ENCODE results near the gene EME2. TPM values are rescaled to one million over a fixed set of nuclear protein-coding genes. Genes with fewer than 3 reads are reported as not detected.

The EME2 gene
- total and polyA plus RNA-seq, 2 donors (not counting 1 experiment from before 2014, with no cell fraction given) = 2.2 to 8.3 TPM

DNA sequence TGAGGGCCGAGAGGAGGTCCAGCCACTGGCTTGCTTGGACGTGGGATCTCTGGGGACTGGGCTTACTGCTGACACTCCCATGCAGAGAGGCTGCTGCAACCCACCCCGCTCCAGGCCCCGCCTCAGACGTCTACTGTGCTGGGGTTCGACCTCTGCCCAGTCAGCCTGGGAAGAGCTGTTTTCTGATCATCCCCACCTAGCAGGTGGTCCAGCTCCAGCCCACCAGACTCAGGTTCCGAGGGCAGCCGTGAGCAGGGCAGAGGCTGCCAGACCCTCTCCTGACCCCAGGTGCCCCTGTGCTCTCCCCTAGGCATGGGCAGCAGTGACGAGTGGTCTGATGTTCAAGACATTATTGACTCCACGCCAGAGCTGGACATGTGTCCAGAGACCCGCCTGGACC, 24.7 kb upstream of the EME2 start:
- Histone ChIP-seq H3K9me3 (ENCODE audit: control insufficient read depth, insufficient read depth, low read depth, low read length) (no peaks in the 10 kb centered on the region), H3K27me3 (ENCODE audit: control insufficient read depth, insufficient read depth, low read length) (no peaks in the 10 kb centered on the region), H3K4me3 (replicated peaks in 1 of 4; ENCODE audit: control extremely low read depth in 1 of 4, insufficient read depth in 1 of 4, low read depth in 3 of 4, low read length in 4 of 4) (no peak overlapping the region), H2AFZ (ENCODE audit: low read length) (no peak overlapping the region), H3K9ac (ENCODE audit: insufficient read depth, low read length) (no peak overlapping the region), H3K4me2 (ENCODE audit: extremely low read depth, insufficient read depth, low read length) (no peak overlapping the region), H3K79me2 (ENCODE audit: control insufficient read depth, insufficient read depth, low read length) (no peaks in the 10 kb centered on the region), H3K27ac (ENCODE audit: insufficient read depth, low read length) (no peak overlapping the region), H4K20me1 (ENCODE audit: control insufficient read depth, extremely low read depth, insufficient read depth, low read length) (no peaks in the 10 kb centered on the region), H3K36me3 (ENCODE audit: control insufficient read depth, insufficient read depth, low read length) (peaks cover 28% of the 10 kb centered on the region), H3K4me1 (ENCODE audit: control insufficient read depth, extremely low read depth, insufficient read depth, low read length) (no peaks in the 10 kb centered on the region)
- TF ChIP-seq CTCF (conservative IDR thresholded peaks at IDR 0.05 in 1 of 2, IDR thresholded peaks at IDR 0.05 in 1 of 2; ENCODE audit: low read depth in 1 of 2, low read length in 2 of 2) = no peak
- TF ChIP-seq EZH2 (IDR thresholded peaks at IDR 0.05; ENCODE audit: low read length, missing control alignments) = no peak
- DNase-seq (ENCODE audit: low read depth in 2 of 2) = no peak

- peak in 1 of 2 donors; percentile 35 for DNase-seq (ENCODE audit: low read depth in 2 of 2)
- TF ChIP-seq CTCF (conservative IDR thresholded peaks at IDR 0.05 in 1 of 2, IDR thresholded peaks at IDR 0.05 in 1 of 2; ENCODE audit: low read depth in 1 of 2, low read length in 2 of 2) (no peak), EZH2 (IDR thresholded peaks at IDR 0.05; ENCODE audit: low read length, missing control alignments) (no peak)
- no peaks in the 10 kb centered on the region for H3K9me3 ChIP-seq (ENCODE audit: control insufficient read depth, insufficient read depth, low read depth, low read length)
- H3K4me2 ChIP-seq (ENCODE audit: extremely low read depth, insufficient read depth, low read length) = no peak overlapping the region
- H3K4me3 ChIP-seq (replicated peaks in 1 of 4; ENCODE audit: control extremely low read depth in 1 of 4, insufficient read depth in 1 of 4, low read depth in 3 of 4, low read length in 4 of 4) = no peak overlapping the region
- H2AFZ ChIP-seq (ENCODE audit: low read length) = no peak overlapping the region
- no peaks in the 10 kb centered on the region for H4K20me1 ChIP-seq (ENCODE audit: control insufficient read depth, extremely low read depth, insufficient read depth, low read length)
- no peaks in the 10 kb centered on the region for H3K79me2 ChIP-seq (ENCODE audit: control insufficient read depth, insufficient read depth, low read length)
- no peak overlapping the region for H3K27ac ChIP-seq (ENCODE audit: insufficient read depth, low read length)
- peaks cover 22% of the 10 kb centered on the region for H3K36me3 ChIP-seq (ENCODE audit: control insufficient read depth, insufficient read depth, low read length)
- no peaks in the 10 kb centered on the region for H3K4me1 ChIP-seq (ENCODE audit: control insufficient read depth, extremely low read depth, insufficient read depth, low read length)
- H3K27me3 ChIP-seq (ENCODE audit: control insufficient read depth, insufficient read depth, low read length) = no peaks in the 10 kb centered on the region
- H3K9ac ChIP-seq (ENCODE audit: insufficient read depth, low read length) = no peak overlapping the region
Observed at GRCh38 chr16:1749152-1750117, 23.2 kb upstream of the EME2 start.

- H3K4me1 ChIP-seq (ENCODE audit: control insufficient read depth, extremely low read depth, insufficient read depth, low read length) = no peaks in the 10 kb centered on the region
- DNase-seq (ENCODE audit: low read depth in 2 of 2) = no peak
- H3K27ac ChIP-seq (ENCODE audit: insufficient read depth, low read length) = no peak overlapping the region
- H3K9me3 ChIP-seq (ENCODE audit: control insufficient read depth, insufficient read depth, low read depth, low read length) = no peaks in the 10 kb centered on the region
- no peak for TF ChIP-seq CTCF (conservative IDR thresholded peaks at IDR 0.05 in 1 of 2, IDR thresholded peaks at IDR 0.05 in 1 of 2; ENCODE audit: low read depth in 1 of 2, low read length in 2 of 2)
- TF ChIP-seq EZH2 (IDR thresholded peaks at IDR 0.05; ENCODE audit: low read length, missing control alignments) = no peak
- H2AFZ ChIP-seq (ENCODE audit: low read length) = no peak overlapping the region
- no peaks in the 10 kb centered on the region for H3K27me3 ChIP-seq (ENCODE audit: control insufficient read depth, insufficient read depth, low read length)
- H3K36me3 ChIP-seq (ENCODE audit: control insufficient read depth, insufficient read depth, low read length) = peaks cover 20% of the 10 kb centered on the region
- no peak overlapping the region for H3K9ac ChIP-seq (ENCODE audit: insufficient read depth, low read length)
- no peaks in the 10 kb centered on the region for H3K79me2 ChIP-seq (ENCODE audit: control insufficient read depth, insufficient read depth, low read length)
- no peak overlapping the region for H3K4me3 ChIP-seq (replicated peaks in 1 of 4; ENCODE audit: control extremely low read depth in 1 of 4, insufficient read depth in 1 of 4, low read depth in 3 of 4, low read length in 4 of 4)
- H4K20me1 ChIP-seq (ENCODE audit: control insufficient read depth, extremely low read depth, insufficient read depth, low read length) = no peaks in the 10 kb centered on the region
- no peak overlapping the region for H3K4me2 ChIP-seq (ENCODE audit: extremely low read depth, insufficient read depth, low read length)
Observed at GRCh38 chr16:1751946-1752345, 20.7 kb upstream of the EME2 start.
